Measurements from ENCODE around the gene SENP5.
"Not testable (repeated sequence)": the region's sequence is repeated elsewhere in the genome, so short reads cannot be mapped to it uniquely, and the experiment has no call there.

DNA sequence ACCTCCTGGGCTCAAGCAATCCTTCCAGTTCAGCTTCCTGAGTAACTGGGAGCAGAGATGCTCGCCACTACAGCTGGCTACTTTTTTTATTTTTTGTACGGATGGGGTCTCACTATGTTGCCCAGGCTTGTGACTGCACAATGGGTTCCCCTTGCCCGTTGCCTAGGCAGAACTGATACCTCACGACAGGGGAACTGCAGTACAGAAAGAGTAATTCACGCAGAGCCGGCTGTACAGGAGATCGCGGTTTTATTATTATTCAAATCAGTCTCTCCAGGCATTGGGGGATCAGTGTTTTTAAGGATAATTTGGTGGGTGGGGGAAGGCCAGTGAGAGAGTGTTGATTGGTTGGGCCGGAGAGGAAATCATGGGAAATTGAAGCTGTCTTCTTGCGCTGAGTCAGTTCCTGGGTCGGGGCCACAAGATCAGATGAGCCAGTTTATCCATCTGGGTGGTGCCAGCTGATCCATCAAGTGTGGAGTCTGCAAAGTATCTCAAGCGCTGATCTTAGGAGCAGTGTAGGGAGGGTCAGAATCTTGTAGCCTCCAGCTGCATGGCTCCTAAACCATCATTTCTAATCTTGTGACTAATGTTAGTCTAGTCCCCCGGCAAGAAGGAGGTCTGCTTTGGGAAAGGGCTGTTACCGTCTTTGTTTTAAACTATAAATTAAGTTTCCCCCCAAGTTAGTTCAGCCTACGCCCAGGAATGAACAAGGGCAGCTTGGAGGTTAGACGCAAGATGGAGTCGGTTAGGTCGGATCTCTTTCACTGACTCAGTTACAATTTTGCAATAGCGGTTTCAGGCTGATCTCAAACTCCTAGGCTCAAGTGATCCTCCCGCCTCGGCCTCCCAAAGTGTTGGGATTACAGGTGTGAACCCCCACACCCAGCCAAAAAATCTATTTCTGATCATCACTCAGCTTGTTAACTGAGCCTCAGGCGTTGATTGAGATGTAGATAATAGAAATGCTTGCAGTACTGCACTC lies 23.2 kb upstream of the SENP5 start:
- TF ChIP-seq, protein P1, sequence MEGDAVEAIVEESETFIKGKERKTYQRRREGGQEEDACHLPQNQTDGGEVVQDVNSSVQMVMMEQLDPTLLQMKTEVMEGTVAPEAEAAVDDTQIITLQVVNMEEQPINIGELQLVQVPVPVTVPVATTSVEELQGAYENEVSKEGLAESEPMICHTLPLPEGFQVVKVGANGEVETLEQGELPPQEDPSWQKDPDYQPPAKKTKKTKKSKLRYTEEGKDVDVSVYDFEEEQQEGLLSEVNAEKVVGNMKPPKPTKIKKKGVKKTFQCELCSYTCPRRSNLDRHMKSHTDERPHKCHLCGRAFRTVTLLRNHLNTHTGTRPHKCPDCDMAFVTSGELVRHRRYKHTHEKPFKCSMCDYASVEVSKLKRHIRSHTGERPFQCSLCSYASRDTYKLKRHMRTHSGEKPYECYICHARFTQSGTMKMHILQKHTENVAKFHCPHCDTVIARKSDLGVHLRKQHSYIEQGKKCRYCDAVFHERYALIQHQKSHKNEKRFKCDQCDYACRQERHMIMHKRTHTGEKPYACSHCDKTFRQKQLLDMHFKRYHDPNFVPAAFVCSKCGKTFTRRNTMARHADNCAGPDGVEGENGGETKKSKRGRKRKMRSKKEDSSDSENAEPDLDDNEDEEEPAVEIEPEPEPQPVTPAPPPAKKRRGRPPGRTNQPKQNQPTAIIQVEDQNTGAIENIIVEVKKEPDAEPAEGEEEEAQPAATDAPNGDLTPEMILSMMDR (IDR thresholded peaks at IDR 0.05; ENCODE audit: low read length): not testable (repeated sequence)
- TF ChIP-seq EZH2 (optimal IDR thresholded peaks at IDR 0.05; ENCODE audit: low read depth, low read length): not testable (repeated sequence)

All from MM.1S (cell line).